HepG2 (cell line): ENCODE results near the gene MIA3. TPM values are rescaled to one million over a fixed set of nuclear protein-coding genes. Genes with fewer than 3 reads are reported as not detected.

ENCODE experiments used
- DR1 ChIP-seq: sonication (generic); formaldehyde crosslinking; IDR thresholded peaks from 2 replicates; pipeline ENCODE4 v1.8.0; 2021; ENCODE audit warnings: mild to moderate bottlenecking, missing genetic modification reagents, inconsistent platforms
- EED ChIP-seq: sonication (generic); formaldehyde crosslinking; IDR thresholded peaks from 2 replicates; pipeline ENCODE4 v1.5.0; 2020; ENCODE audit warnings: mild to moderate bottlenecking, missing genetic modification reagents
- KLF6 ChIP-seq: IDR thresholded peaks from 2 replicates; pipeline ENCODE4 v1.8.0; 2016; ENCODE audit warnings: missing biosample characterization, missing genetic modification reagents
- RBM39 ChIP-seq: fragments of 200-400 bp; formaldehyde crosslinking; IDR thresholded peaks from one replicate; pipeline ENCODE4 v1.6.1; 2018; ENCODE audit warnings: antibody characterized with exemption, mild to moderate bottlenecking, low read depth, low read length; ENCODE audit not compliant: poor library complexity, severe bottlenecking
- YEATS4 ChIP-seq: sonication (generic); formaldehyde crosslinking; IDR thresholded peaks from 2 replicates; pipeline ENCODE4 v1.4.0; 2020; ENCODE audit warnings: missing genetic modification reagents, borderline replicate concordance
- ZBTB1 ChIP-seq: sonication (generic); formaldehyde crosslinking; IDR thresholded peaks from 2 replicates; pipeline ENCODE4 v1.4.0; 2020; ENCODE audit warnings: missing genetic modification reagents, borderline replicate concordance
- ZNF10 ChIP-seq: sonication (generic); formaldehyde crosslinking; IDR thresholded peaks from 2 replicates; pipeline ENCODE4 v1.4.0; 2020; ENCODE audit warnings: mild to moderate bottlenecking, low read depth, missing genetic modification reagents, borderline replicate concordance
- ZNF335 ChIP-seq: sonication (generic); formaldehyde crosslinking; IDR thresholded peaks from 2 replicates; pipeline ENCODE4 v1.4.0; 2020; ENCODE audit warnings: missing genetic modification reagents
- ZNF451 ChIP-seq: sonication (generic); formaldehyde crosslinking; IDR thresholded peaks from 2 replicates; pipeline ENCODE4 v1.5.0; 2020; ENCODE audit warnings: mild to moderate bottlenecking, missing genetic modification reagents
- ZSCAN20 ChIP-seq: sonication (generic); formaldehyde crosslinking; IDR thresholded peaks from 2 replicates; pipeline ENCODE4 v1.4.0; 2020; ENCODE audit warnings: missing genetic modification reagents, mild to moderate bottlenecking, borderline replicate concordance
- polyA plus RNA-seq, 8 experiments: library from polyadenylated mRNA; depleted of rRNA in 3 of 8; stranded (reverse) in 7 of 8; unstranded in 1 of 8; fragments of >200 nt; fragmentation: Illumina TruSeq in 4 of 8; extraction: Trizol in 4 of 8; gene quantifications; 2 replicates each; pipeline versions ENCODE4 v1.2.1 to v1.2.3, GENCODE V29; 2011 to 2016; ENCODE audit warnings: low read depth in 4 of 8, missing spikeins in 1 of 8, mixed read lengths in 1 of 8; ENCODE audit not compliant: insufficient read depth in 1 of 8
- total RNA-seq, 5 experiments: library from RNA; depleted of rRNA; stranded (reverse); fragments of >200 nt; fragmentation: Illumina TruSeq; extraction: Trizol; gene quantifications; 2 replicates each; pipeline ENCODE4 v1.2.3, GENCODE V29; 2016; ENCODE audit warnings: low read depth in 1 of 5
- TF ChIP-seq, protein P1 (sequence below): sonication (generic); formaldehyde crosslinking; IDR thresholded peaks from 2 replicates; pipeline ENCODE4 v1.4.0; 2020; ENCODE audit warnings: missing genetic modification reagents
- TF ChIP-seq, protein P2 (sequence below): sonication (generic); formaldehyde crosslinking; IDR thresholded peaks from 2 replicates; pipeline ENCODE4; 2020; ENCODE audit warnings: missing genetic modification reagents, mild to moderate bottlenecking, borderline replicate concordance
- TF ChIP-seq, protein P3 (sequence below): sonication (generic); formaldehyde crosslinking; IDR thresholded peaks from 2 replicates; pipeline ENCODE4 v1.4.0; 2020; ENCODE audit warnings: missing genetic modification reagents, borderline replicate concordance
- TF ChIP-seq, protein P4 (sequence below): sonication (generic); formaldehyde crosslinking; IDR thresholded peaks from 2 replicates; pipeline ENCODE4 v1.9.0; 2021; ENCODE audit warnings: missing genetic modification reagents, borderline replicate concordance

Gene MIA3
- total and polyA plus RNA-seq, 2 of the 13 experiments (the other 11 are each of a cell fraction or from before 2014, with no cell fraction given) = 45.6 to 48.7 TPM

DNA sequence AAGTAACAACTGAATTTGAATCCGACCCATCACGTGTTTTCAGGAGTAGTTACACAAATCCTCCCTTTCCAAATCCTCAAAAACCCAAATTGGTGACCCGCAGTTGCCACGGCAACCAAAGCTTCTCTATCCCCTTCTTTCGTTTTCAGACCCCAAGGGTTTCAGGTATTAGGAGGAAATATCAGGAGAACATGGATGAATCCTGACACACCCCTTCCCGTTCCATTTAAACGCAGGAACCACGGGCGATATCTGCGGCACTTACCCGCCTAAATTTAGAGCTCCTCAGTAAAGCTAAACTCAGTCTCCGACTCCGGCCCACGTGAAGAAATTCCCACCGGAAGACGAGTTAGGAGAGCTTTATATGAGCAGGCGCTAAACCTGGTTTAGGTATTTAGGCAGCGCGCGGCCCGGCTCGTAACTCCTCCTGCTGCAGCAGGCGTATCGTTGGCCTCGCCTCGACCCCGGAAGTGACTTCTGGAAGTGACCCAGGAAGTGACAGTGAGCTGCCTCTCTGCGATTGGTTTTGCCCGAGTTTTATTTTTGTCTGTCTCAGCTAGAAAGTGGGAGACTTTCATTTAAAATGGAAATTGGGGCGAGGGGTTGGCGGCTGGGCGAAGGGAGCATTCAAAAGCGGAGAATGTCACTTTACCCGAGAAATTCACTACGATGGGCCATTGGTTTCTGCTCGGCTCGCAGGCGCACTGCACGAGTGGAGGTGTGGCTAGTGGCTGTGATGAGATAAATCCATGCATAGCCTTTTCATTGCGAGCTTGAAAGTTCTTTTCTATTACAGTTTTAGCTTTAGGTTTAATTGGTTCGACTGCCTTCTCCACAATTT is 28.2 kb upstream of the MIA3 start, which contains the start of gene TAF1A (continued):
- TF ChIP-seq, protein P1, sequence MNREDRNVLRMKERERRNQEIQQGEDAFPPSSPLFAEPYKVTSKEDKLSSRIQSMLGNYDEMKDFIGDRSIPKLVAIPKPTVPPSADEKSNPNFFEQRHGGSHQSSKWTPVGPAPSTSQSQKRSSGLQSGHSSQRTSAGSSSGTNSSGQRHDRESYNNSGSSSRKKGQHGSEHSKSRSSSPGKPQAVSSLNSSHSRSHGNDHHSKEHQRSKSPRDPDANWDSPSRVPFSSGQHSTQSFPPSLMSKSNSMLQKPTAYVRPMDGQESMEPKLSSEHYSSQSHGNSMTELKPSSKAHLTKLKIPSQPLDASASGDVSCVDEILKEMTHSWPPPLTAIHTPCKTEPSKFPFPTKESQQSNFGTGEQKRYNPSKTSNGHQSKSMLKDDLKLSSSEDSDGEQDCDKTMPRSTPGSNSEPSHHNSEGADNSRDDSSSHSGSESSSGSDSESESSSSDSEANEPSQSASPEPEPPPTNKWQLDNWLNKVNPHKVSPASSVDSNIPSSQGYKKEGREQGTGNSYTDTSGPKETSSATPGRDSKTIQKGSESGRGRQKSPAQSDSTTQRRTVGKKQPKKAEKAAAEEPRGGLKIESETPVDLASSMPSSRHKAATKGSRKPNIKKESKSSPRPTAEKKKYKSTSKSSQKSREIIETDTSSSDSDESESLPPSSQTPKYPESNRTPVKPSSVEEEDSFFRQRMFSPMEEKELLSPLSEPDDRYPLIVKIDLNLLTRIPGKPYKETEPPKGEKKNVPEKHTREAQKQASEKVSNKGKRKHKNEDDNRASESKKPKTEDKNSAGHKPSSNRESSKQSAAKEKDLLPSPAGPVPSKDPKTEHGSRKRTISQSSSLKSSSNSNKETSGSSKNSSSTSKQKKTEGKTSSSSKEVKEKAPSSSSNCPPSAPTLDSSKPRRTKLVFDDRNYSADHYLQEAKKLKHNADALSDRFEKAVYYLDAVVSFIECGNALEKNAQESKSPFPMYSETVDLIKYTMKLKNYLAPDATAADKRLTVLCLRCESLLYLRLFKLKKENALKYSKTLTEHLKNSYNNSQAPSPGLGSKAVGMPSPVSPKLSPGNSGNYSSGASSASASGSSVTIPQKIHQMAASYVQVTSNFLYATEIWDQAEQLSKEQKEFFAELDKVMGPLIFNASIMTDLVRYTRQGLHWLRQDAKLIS (CRISPR knock-in tag) = no peak
- TF ChIP-seq ZBTB1 (no peak), DR1 (CRISPR knock-in tag) (peak; percentile 51; the same call in 1 of the 2 replicates), KLF6 (CRISPR knock-in tag) (peak; percentile 55; the same call in 1 of the 2 replicates), EED (no peak), ZSCAN20 (no peak), YEATS4 (CRISPR knock-in tag) (peak; percentile 64; the same call in 1 of the 2 replicates), RBM39 (no peak), ZNF451 (CRISPR knock-in tag) (no peak), ZNF10 (CRISPR knock-in tag) (no peak), ZNF335 (CRISPR knock-in tag) (peak; percentile 96)
- TF ChIP-seq, protein P2, sequence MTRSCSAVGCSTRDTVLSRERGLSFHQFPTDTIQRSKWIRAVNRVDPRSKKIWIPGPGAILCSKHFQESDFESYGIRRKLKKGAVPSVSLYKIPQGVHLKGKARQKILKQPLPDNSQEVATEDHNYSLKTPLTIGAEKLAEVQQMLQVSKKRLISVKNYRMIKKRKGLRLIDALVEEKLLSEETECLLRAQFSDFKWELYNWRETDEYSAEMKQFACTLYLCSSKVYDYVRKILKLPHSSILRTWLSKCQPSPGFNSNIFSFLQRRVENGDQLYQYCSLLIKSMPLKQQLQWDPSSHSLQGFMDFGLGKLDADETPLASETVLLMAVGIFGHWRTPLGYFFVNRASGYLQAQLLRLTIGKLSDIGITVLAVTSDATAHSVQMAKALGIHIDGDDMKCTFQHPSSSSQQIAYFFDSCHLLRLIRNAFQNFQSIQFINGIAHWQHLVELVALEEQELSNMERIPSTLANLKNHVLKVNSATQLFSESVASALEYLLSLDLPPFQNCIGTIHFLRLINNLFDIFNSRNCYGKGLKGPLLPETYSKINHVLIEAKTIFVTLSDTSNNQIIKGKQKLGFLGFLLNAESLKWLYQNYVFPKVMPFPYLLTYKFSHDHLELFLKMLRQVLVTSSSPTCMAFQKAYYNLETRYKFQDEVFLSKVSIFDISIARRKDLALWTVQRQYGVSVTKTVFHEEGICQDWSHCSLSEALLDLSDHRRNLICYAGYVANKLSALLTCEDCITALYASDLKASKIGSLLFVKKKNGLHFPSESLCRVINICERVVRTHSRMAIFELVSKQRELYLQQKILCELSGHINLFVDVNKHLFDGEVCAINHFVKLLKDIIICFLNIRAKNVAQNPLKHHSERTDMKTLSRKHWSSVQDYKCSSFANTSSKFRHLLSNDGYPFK (CRISPR knock-in tag) = peak; percentile 89; the same call in 1 of the 2 replicates
- TF ChIP-seq, protein P3, sequence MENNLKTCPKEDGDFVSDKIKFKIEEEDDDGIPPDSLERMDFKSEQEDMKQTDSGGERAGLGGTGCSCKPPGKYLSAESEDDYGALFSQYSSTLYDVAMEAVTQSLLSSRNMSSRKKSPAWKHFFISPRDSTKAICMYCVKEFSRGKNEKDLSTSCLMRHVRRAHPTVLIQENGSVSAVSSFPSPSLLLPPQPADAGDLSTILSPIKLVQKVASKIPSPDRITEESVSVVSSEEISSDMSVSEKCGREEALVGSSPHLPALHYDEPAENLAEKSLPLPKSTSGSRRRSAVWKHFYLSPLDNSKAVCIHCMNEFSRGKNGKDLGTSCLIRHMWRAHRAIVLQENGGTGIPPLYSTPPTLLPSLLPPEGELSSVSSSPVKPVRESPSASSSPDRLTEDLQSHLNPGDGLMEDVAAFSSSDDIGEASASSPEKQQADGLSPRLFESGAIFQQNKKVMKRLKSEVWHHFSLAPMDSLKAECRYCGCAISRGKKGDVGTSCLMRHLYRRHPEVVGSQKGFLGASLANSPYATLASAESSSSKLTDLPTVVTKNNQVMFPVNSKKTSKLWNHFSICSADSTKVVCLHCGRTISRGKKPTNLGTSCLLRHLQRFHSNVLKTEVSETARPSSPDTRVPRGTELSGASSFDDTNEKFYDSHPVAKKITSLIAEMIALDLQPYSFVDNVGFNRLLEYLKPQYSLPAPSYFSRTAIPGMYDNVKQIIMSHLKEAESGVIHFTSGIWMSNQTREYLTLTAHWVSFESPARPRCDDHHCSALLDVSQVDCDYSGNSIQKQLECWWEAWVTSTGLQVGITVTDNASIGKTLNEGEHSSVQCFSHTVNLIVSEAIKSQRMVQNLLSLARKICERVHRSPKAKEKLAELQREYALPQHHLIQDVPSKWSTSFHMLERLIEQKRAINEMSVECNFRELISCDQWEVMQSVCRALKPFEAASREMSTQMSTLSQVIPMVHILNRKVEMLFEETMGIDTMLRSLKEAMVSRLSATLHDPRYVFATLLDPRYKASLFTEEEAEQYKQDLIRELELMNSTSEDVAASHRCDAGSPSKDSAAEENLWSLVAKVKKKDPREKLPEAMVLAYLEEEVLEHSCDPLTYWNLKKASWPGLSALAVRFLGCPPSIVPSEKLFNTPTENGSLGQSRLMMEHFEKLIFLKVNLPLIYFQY (CRISPR knock-in tag) = 0 out of 2 replicates have a peak, but pooled peaks have one; percentile 51
- TF ChIP-seq, protein P4, sequence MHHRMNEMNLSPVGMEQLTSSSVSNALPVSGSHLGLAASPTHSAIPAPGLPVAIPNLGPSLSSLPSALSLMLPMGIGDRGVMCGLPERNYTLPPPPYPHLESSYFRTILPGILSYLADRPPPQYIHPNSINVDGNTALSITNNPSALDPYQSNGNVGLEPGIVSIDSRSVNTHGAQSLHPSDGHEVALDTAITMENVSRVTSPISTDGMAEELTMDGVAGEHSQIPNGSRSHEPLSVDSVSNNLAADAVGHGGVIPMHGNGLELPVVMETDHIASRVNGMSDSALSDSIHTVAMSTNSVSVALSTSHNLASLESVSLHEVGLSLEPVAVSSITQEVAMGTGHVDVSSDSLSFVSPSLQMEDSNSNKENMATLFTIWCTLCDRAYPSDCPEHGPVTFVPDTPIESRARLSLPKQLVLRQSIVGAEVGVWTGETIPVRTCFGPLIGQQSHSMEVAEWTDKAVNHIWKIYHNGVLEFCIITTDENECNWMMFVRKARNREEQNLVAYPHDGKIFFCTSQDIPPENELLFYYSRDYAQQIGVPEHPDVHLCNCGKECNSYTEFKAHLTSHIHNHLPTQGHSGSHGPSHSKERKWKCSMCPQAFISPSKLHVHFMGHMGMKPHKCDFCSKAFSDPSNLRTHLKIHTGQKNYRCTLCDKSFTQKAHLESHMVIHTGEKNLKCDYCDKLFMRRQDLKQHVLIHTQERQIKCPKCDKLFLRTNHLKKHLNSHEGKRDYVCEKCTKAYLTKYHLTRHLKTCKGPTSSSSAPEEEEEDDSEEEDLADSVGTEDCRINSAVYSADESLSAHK (CRISPR knock-in tag) = no peak
